ENCODE measurements around the gene QARS1. TPM values are rescaled to one million over a fixed set of nuclear protein-coding genes. Genes with fewer than 3 reads are reported as not detected.

The QARS1 gene
- total and polyA plus RNA-seq, 2 of the 13 experiments (the other 11 are each of a cell fraction or from before 2014, with no cell fraction given): 307 to 327 TPM

- TF ChIP-seq FOXC1 (CRISPR knock-in tag; IDR thresholded peaks at IDR 0.05; ENCODE audit: borderline replicate concordance) (no peak; the same call in 1 of the 2 replicates), RARG (CRISPR knock-in tag; IDR thresholded peaks at IDR 0.05; ENCODE audit: low read depth) (no peak), ZFP36L1 (CRISPR knock-in tag; IDR thresholded peaks at IDR 0.05) (no peak), NFRKB (IDR thresholded peaks at IDR 0.05) (no peak), KMT2B (CRISPR knock-in tag; IDR thresholded peaks at IDR 0.05) (peak; percentile 82), ZKSCAN8 (CRISPR knock-in tag; IDR thresholded peaks at IDR 0.05; ENCODE audit: borderline replicate concordance) (peak; percentile 53; the same call in 1 of the 2 replicates), ZNF143 (CRISPR knock-in tag; IDR thresholded peaks at IDR 0.05) (no peak), SNAPC5 (CRISPR knock-in tag; IDR thresholded peaks at IDR 0.05; ENCODE audit: borderline replicate concordance) (no peak), PHF8 (CRISPR knock-in tag; IDR thresholded peaks at IDR 0.05) (peak; percentile 93), ZNF496 (CRISPR knock-in tag; IDR thresholded peaks at IDR 0.05; ENCODE audit: insufficient replicate concordance) (no peak), MTF2 (CRISPR knock-in tag; IDR thresholded peaks at IDR 0.05; ENCODE audit: borderline replicate concordance) (no peak), HBP1 (CRISPR knock-in tag; IDR thresholded peaks at IDR 0.05; ENCODE audit: low read depth) (peak; percentile 78), MYNN (CRISPR knock-in tag; IDR thresholded peaks at IDR 0.05; ENCODE audit: low read depth) (no peak), MED8 (CRISPR knock-in tag; IDR thresholded peaks at IDR 0.05; ENCODE audit: insufficient replicate concordance) (peak; percentile 62), ZBTB10 (CRISPR knock-in tag; IDR thresholded peaks at IDR 0.05; ENCODE audit: borderline replicate concordance) (peak; percentile 46; the same call in 1 of the 2 replicates), MLLT10 (CRISPR knock-in tag; IDR thresholded peaks at IDR 0.05) (no peak), ZNF441 (CRISPR knock-in tag; IDR thresholded peaks at IDR 0.05; ENCODE audit: borderline replicate concordance) (peak; percentile 74; the same call in 1 of the 2 replicates), ZNF766 (CRISPR knock-in tag; IDR thresholded peaks at IDR 0.05; ENCODE audit: borderline replicate concordance) (peak; percentile 76; the same call in 1 of the 2 replicates), LRRFIP1 (CRISPR knock-in tag; conservative IDR thresholded peaks at IDR 0.05) (no peak), ZNF720 (CRISPR knock-in tag; IDR thresholded peaks at IDR 0.05) (0 out of 2 replicates have a peak, but pooled peaks have one; percentile 79), ZNF263 (CRISPR knock-in tag; IDR thresholded peaks at IDR 0.05) (peak; percentile 15; the same call in 1 of the 2 replicates), ZMYM3 (CRISPR knock-in tag; IDR thresholded peaks at IDR 0.05) (no peak), ZNF335 (CRISPR knock-in tag; IDR thresholded peaks at IDR 0.05) (peak; percentile 35; the same call in 1 of the 2 replicates)
Measured at GRCh38 chr3:49120438-49121131, 16.0 kb upstream of the QARS1 start, which contains the start of gene USP19 (continued).
